ENCODE data around the gene TESK2. TPM values are rescaled to one million over a fixed set of nuclear protein-coding genes. Genes with fewer than 3 reads are reported as not detected.

Gene TESK2
- total RNA-seq, 4 donors from 2014 or later, result 16.0 to 28.9 (median 22.8) TPM

- Histone ChIP-seq H3K27ac (no peak overlapping the region), H3K27me3 (no peaks in the 10 kb centered on the region), H3K9me3 (no peaks in the 10 kb centered on the region), H3K4me3 (peak overlapping the region; percentile 54), H3K4me1 (peaks cover 16% of the 10 kb centered on the region), H3K36me3 (peaks cover 34% of the 10 kb centered on the region)
- 63% methylated on average over 2 of the region's 19 CpGs for WGBS
- TF ChIP-seq POLR2A (IDR thresholded peaks at IDR 0.05) (no peak), POLR2AphosphoS5 (IDR thresholded peaks at IDR 0.05) (no peak), EP300 (IDR thresholded peaks at IDR 0.05) (no peak), CTCF (IDR thresholded peaks at IDR 0.05) (no peak)
- peak in 1 of 2 donors; percentile 53 for DNase-seq (ENCODE audit: low spot score in 2 of 2)
These were observed 163.1 kb downstream of the TESK2 start for GRCh38 chr1:45327644-45328515.

- peak in 1 of 2 donors; percentile 50 for DNase-seq (ENCODE audit: low spot score in 2 of 2)
- peaks cover 16% of the 10 kb centered on the region for H3K4me1 ChIP-seq
- peak within 1 kb of the TSS; percentile 54 for H3K4me3 ChIP-seq
- no peak for TF ChIP-seq POLR2A (IDR thresholded peaks at IDR 0.05)
- no peak for TF ChIP-seq EP300 (IDR thresholded peaks at IDR 0.05)
- no peaks in the 10 kb centered on the region for H3K9me3 ChIP-seq
- H3K27ac ChIP-seq, result no peak within 1 kb of the TSS
- WGBS, result 2% methylated on average over 20 of the region's 96 CpGs
- H3K27me3 ChIP-seq, result no peaks in the 10 kb centered on the region
- peaks cover 25% of the 10 kb centered on the region for H3K36me3 ChIP-seq
These were observed 164.0 kb downstream of the TESK2 start, which contains the start of gene HPDL for GRCh38 chr1:45326627-45327623. Gene HPDL (plus strand): TSS chr1:45326895. CDS start chr1:45327149, 254 bp downstream.

- H3K27ac ChIP-seq, result no peak overlapping the region
- TF ChIP-seq POLR2AphosphoS5 (IDR thresholded peaks at IDR 0.05), result no peak
- no peak for TF ChIP-seq EP300 (IDR thresholded peaks at IDR 0.05)
- TF ChIP-seq CTCF (IDR thresholded peaks at IDR 0.05), result no peak
- TF ChIP-seq POLR2A (IDR thresholded peaks at IDR 0.05), result no peak
- H3K4me3 ChIP-seq, result peak overlapping the region; percentile 54
- H3K4me1 ChIP-seq, result peaks cover 16% of the 10 kb centered on the region
- no peaks in the 10 kb centered on the region for H3K9me3 ChIP-seq
- peaks cover 15% of the 10 kb centered on the region for H3K36me3 ChIP-seq
- DNase-seq (ENCODE audit: low spot score in 2 of 2), result peak in 1 of 2 donors; percentile 26
- H3K27me3 ChIP-seq, result no peaks in the 10 kb centered on the region
- WGBS, result 49% methylated on average over 6 of the region's 6 CpGs
These were observed 165.0 kb downstream of the TESK2 start for GRCh38 chr1:45325851-45326506.

- Histone ChIP-seq H3K27me3 (no peaks in the 10 kb centered on the region), H3K4me3 (no peak overlapping the region), H3K36me3 (no peaks in the 10 kb centered on the region), H3K27ac (no peak overlapping the region), H3K9me3 (no peaks in the 10 kb centered on the region), H3K4me1 (peaks cover 14% of the 10 kb centered on the region)
- no peak for DNase-seq (ENCODE audit: low spot score in 2 of 2)
- 82% methylated on average over 10 of the region's 10 CpGs for WGBS
- TF ChIP-seq POLR2A (IDR thresholded peaks at IDR 0.05), result no peak
- TF ChIP-seq POLR2AphosphoS5 (IDR thresholded peaks at IDR 0.05), result no peak
- TF ChIP-seq CTCF (IDR thresholded peaks at IDR 0.05), result no peak
- TF ChIP-seq EP300 (IDR thresholded peaks at IDR 0.05), result no peak
These were observed 168.4 kb downstream of the TESK2 start for GRCh38 chr1:45322486-45323040.

GRCh38 chr1:45321444-45321843 lies 169.5 kb downstream of the TESK2 start:
- Histone ChIP-seq H3K36me3 (no peaks in the 10 kb centered on the region), H3K4me3 (no peak overlapping the region), H3K9me3 (no peaks in the 10 kb centered on the region), H3K4me1 (peaks cover 3% of the 10 kb centered on the region), H3K27ac (no peak overlapping the region), H3K27me3 (no peaks in the 10 kb centered on the region)
- no peak for DNase-seq (ENCODE audit: low spot score in 2 of 2)
- WGBS, result 85% methylated on average over 5 of the region's 5 CpGs
- TF ChIP-seq CTCF (IDR thresholded peaks at IDR 0.05) (no peak), POLR2A (IDR thresholded peaks at IDR 0.05) (no peak), EP300 (IDR thresholded peaks at IDR 0.05) (no peak), POLR2AphosphoS5 (IDR thresholded peaks at IDR 0.05) (no peak)

Data from suprapubic skin (tissue), 4 donors.